ENCODE measurements around the gene RAB13.

RAB13 gene

DNA sequence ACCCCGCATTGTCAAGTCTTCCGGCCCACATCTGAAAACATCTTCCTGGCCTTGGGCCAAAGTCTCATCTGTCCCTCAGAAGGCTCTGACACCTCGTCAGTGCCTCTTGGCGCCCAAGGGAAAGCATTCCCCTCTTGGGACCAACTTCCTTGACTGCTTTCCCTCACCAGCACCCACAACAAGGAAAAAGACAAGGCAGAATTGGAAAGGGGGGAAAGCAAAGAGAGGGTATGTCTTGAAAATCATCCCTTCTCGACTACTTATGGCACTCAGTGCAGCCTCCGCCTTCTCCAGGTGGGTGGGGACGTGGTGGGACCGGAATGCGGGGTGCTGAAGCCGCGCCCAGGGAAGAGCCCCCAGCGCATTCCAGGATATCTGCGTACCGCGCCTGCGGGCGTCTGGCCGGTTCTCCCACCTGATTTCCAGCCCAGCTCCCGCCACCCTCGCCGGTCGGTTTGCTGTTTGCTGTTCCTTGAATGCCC is 22.2 kb downstream of the RAB13 start:
- peak overlapping the region; percentile 70 for H3K4me3 ChIP-seq (ENCODE audit: low read depth, low read length)
- TF ChIP-seq CTCF (IDR thresholded peaks at IDR 0.05; ENCODE audit: low read depth, low read length) = no peak

DNA sequence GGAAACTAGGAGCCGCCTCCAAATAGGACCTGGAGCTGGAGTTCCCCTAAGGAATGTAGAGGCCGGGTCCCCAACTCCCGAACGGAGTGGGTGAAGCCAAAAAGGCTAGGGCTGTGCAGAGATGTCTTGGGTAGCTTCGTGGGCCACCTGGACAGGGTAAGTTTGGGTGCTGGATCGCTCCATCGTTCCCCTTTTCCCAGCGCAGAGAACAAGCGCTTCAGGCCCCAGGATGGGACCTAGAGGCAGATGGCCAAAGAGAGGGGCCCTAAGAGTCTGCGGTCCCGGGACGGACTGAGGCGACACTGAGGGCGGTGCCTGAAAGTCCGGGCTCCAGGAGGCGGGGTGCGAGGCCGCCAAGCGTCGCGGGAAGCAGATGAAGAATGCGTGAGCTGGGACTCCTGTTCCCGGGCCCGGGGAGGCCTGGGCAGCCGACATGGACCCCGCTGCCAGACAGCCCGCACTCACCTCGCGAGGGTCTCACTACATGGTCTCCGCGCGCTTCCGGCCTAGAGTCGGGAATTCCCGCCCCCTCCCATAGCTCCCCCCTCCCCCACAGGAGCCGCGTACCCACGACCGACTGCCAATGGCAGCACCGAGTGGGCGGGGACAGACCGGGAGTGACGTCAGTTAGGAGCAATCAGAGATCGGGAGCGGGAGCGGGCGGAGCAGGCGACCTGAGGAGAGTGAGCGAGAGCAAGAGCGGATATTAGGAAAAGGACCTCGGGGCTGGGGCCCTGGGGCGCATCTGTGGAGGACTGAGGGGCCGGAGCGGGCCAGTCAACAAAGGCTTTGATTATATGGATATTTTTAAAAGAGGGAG is 22.9 kb downstream of the RAB13 start, which contains the start of gene SLC39A1:
Gene SLC39A1 (minus strand): TSS at position 508 of the 820 bp plus-strand sequence. CDS start 822 bp downstream, outside the sequence.
- peak within 1 kb of the TSS; percentile 70 for H3K4me3 ChIP-seq (ENCODE audit: low read depth, low read length)
- no peak for TF ChIP-seq CTCF (IDR thresholded peaks at IDR 0.05; ENCODE audit: low read depth, low read length)

DNA sequence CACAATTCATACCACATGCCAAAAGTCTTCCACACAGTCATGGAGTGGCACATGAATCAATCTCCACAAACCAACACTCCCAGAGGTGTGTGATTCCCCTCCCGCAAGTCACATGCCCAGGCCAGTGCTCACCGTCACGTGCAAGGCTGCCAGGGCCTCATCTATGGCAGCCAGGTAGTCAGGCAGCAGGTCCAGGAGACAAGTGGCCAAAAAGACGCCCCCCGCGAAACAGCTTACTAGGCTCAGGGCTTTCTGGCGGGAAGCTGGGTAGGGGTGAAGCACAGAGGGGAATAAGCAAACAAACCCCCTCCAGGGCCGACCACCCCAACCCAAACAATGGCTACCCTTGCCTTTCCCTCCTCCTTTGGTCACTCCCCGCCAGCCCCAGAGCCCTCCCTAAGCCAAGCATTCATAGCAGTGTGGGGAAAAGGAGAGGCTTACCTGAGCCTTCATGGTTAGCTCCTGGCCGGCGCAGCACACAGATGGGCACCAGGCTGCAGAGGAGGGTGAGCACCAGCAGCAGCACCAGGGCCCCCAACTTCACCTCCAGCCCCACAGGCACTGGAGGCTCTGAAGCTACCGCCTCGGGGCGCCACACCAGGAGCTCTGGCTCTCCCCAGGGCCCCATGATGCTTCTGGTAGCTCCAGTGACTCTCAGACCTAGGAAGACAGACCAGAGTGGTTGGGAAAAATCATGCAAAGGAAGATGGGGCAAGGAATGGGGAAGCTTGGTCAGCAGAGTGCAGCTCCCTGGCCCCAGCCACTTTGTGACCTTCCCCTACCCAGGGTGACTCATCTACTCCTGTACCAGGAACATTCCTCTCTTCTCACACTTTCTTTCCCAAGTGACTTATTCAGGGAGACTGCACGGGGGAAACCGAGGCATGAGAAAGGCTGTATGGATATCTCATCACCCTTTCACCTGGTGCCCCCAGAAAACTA is 23.8 kb downstream of the RAB13 start:
- H3K4me3 ChIP-seq (ENCODE audit: low read depth, low read length) = peak overlapping the region; percentile 70
- no peak for TF ChIP-seq CTCF (IDR thresholded peaks at IDR 0.05; ENCODE audit: low read depth, low read length)

DNA sequence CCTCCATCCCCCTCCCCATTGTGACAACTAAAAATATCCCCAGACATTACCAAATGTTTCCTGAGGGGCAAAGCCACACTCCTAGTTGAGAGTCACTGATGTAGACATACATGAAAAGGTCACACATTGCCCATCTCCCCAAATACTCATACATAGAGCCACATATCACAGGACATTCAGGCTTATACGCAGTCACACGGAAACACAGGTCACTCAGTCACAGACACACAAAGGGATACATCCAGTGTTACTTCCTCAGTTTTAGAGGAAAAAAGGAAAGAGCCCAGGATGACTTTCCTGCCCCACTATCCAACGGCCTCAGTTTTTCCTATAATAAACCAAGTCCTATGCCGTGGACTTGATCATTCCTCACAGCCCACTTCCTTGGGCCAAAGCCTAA is 24.7 kb downstream of the RAB13 start:
- H3K4me3 ChIP-seq (ENCODE audit: low read depth, low read length) = peak overlapping the region; percentile 70
- TF ChIP-seq CTCF (IDR thresholded peaks at IDR 0.05; ENCODE audit: low read depth, low read length) = no peak

- TF ChIP-seq CTCF (IDR thresholded peaks at IDR 0.05; ENCODE audit: low read depth, low read length) = no peak
- no peak overlapping the region for H3K4me3 ChIP-seq (ENCODE audit: low read depth, low read length)
Observed at GRCh38 chr1:153960206-153960605, 25.9 kb downstream of the RAB13 start.

GRCh38 chr1:153959454-153959853 is 26.7 kb downstream of the RAB13 start:
- no peak overlapping the region for H3K4me3 ChIP-seq (ENCODE audit: low read depth, low read length)

More at GRCh38 chr1:153959454-153959853, 26.7 kb downstream of the RAB13 start:
- no peak for TF ChIP-seq CTCF (IDR thresholded peaks at IDR 0.05; ENCODE audit: low read depth, low read length)
